NCI-H2196 treated with DMSO at 0.1 percent for 48 hours (cell line): ENCODE data around the gene PWWP2A.
"Not testable (repeated sequence)": the region's sequence is repeated elsewhere in the genome, so short reads cannot be mapped to it uniquely, and the experiment has no call there.

ENCODE experiments used
- DNase-seq: peaks from one replicate; lab custom pipeline; 2025; ENCODE audit not compliant: unreplicated experiment; lab: John Stamatoyannopoulos, UW

Gene PWWP2A

DNA sequence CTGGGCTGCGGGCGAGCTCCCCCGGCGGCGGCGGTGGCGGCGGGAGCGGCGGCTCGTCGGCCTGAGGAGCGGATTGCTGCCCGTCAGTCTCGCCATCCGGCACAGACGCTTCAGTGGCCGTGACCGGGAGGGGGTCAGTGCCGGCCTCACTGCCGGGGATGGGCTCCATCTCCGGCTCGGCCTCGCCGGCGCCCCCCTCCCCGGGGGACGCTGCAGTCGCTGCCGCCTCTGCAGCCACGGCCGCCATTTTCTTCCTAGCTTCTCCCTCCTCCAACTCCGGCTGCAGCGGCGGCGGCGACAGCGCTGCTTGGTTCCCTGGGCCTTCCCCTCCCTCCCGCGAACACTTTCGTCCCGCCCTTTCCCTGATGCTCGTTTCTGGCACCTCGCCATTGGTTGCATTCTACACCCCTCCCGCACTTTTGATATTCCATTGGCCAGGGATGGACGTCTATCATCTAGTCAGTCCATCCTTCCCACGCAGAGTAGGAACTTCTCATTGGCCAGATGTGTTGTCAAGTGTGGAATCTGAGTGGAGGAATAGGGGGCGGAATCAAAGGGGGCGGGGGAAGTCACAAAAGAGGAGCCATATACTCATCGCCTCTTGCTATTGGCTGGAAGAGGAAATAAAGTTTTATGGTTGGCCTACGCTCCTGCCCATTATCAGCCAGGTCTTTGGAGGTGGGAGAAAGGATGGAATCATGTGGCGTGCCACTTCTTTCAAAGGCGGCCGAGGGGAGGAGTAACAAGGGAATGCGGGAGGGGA lies at the start of gene PWWP2A:
PWWP2A (minus strand) TSS at position 309 of the 763 bp plus-strand sequence; CDS start at position 247, 62 bp downstream.
- DNase-seq: peak; percentile 98

DNA sequence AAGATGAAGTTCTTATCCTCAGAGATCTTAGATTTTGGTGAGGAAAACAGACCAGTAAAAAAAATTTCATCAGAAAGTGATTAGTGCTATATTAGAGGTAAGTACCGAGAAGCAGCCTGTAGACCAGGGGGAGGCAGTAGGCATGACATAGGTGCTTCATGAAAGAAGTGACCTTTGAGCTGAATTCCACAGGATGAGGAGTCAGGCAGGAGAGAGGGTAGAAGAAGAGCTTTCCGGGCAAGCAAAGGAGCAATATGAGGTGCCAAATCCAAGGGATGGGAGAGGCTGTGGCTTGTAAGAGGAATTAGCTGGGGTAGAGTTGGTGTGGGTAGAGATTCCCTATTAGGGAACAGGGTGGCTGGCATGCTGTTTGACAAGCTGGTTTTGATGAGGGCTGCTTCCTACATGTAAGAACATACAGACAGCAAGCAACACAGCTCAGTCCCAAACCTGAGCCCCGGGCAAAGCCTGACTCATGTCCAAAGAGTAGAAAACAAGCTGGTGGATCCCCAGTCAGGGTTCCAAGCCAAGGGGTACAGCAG lies 48.4 kb upstream of the PWWP2A start:
- DNase-seq: no peak

DNA sequence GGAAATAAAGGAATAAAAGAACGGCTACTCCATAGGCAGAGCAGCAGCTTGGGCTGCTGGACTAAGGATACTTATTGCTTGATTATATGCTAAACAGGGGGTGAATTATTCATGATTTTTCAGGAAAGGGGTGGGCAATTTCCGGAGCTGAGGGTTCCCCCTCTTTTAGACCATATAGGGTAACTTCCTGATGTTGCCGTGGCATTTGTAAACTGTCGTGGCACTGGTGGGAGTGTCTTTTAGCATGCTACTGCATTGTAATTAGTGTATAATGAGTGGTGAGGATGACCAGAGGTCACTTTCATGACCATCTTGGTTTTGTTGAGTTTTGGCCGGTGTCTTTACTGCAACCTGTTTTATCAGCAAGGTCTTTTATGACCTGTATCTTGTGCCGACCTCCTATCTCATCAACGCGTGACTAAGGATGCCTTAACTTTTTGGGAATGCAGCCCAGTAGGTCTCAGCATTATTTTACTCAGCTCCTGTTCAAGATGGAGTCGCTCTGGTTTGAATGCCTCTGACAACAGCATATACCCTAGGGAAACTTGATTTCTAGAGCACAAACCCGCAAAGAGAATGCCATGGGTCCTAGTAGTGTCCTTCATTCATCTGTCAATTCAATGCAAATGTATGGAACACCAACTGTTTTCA lies 47.8 kb upstream of the PWWP2A start:
- no peak for DNase-seq

- no peak for DNase-seq
Observed at GRCh38 chr5:160166069-160166972, 47.1 kb upstream of the PWWP2A start.

DNA sequence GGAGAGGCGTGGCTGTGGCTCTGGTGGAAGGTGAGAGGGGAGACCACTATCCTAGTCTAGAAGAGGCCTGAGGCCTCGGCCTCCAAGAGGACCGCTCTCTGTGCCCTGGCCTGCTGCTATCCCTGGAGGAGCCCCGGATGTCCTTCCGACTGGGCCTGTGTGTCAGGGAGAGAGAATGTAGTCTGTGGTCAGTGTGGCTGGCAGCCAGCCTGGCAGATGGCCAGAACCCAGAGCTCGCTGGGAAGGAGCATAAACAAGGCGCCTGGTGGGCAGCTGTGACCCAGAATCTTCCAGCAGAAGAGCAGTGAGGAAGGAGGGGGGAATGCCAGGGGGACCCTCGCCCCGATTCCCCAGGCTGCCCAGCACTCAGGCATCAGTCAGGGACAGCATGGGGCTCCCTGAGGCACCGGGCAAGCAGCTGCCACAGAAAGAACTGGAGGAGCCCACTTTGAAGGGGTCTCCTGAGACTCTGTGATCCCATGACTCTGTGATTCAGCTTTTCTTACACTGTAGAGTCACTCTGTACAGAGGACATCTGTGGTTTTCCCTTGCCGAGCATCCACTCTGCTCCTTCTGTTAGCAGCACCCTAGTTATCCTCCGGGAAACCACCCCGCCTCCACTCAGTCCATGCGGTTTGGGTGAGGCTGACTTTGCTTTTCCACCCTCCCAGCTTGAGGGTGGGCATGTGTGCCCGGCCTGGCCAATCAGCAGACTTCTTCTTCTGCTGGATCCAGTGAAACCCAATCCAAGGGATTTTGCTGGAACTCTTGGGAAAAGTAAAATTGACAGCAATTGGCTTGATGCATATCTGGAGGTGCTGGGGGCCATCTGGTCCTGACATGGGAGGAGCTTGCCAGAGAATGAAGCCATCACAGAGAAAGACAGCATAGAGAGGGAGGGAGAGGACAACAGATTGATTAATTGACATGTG lies 46.2 kb upstream of the PWWP2A start:
- DNase-seq: peak; percentile 92

DNA sequence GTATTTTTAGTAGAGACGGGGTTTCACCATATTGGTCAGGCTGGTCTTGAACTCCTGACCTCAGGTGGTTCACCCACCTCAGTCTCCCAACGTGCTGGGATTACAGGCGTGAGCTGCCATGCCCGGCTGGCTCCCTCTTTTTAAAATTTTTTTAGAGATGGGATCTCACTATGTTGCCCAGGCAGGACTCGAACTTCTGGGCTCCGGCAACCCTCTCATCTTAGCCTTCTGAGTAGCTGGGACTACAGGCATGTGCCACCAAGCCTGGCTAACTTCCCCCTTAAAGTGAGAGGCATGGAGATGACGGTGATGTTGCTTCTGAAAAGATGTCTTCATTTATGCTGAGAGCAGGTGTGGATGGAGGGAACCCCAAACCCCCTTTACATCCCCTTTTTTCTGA lies 43.7 kb upstream of the PWWP2A start:
- DNase-seq: no peak

GRCh38 chr5:160161626-160162025 lies 42.4 kb upstream of the PWWP2A start:
- no peak for DNase-seq

DNA sequence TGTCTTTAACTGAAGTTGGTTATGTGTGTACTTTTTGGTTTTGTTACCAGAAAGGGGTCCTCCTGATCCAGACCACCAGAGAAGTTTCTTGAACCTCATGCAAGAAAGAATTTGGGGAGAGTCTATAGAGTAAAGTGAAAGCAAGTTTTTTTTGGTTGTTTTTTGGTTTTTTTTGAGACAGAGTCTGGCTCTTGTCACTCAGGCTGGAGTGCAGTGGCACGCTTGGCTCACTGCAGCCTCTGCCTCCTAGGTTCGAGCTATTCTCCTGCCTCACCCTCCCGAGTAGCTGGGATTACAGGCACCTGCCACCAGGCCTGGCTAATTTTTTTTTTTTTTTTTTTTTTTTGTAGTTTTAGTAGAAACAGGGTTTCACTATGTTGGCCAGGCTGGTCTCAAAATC lies 41.6 kb upstream of the PWWP2A start:
- not testable (repeated sequence) for DNase-seq

DNA sequence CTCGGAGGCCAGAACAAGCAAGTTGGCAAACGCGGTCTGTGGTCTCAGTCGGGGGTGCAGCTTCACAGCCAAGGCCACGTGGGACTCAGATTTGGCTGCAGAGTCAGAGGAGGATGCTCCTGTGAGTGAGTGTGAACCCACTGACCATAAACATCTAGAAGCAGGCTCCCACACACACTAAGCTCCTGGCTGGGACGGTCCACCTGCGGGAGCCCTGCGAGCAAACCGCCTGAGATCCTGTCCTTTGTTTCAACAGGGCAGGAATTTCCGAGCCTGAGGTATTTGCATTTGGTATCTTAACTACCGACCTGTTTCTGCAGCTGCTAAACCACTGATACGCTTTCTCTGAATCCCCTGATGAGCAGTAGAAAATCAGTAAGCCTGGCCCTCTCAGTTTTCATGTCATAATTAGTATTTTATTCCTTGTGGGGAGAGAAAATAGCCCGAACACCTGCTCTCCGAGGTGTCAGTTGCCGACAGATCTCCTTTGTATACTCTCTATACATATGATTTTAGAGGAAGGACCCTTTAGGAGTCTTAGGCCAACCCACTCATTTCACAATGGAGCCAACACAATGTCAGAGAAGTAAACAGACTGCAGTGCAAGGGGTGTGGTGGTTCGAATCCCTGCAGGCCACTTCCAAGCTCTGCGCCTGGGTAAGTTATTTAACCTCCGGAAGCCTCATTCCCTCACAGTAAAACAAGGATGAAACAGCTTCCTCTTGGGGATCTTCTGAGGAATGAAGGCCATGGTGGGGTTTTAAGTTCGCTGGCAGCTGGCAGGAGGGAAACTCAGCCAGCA lies 40.9 kb upstream of the PWWP2A start:
- DNase-seq: peak; percentile 49

- no peak for DNase-seq
Observed at GRCh38 chr5:160158087-160158486, 38.8 kb upstream of the PWWP2A start.

GRCh38 chr5:160155017-160155750 lies 35.9 kb upstream of the PWWP2A start:
- DNase-seq: no peak

DNA sequence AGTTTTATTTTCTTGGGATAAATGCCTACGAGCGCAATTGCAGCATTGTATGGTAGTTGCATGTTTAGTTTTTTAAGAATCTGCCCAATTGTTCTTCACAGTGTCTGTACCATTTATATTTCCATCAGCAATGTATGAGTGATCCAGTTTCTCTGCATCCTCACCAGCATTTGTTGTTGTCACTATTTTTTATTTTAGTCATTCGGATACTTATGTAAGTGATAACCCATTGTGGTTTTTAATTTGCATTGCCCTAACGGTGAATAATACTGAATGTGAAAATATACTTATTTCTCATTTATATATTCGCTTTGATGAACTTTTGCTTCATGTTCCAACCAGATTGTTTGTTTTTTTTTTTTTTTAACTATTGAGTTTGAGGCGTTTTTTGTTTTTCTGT lies 33.7 kb upstream of the PWWP2A start:
- no peak for DNase-seq

DNA sequence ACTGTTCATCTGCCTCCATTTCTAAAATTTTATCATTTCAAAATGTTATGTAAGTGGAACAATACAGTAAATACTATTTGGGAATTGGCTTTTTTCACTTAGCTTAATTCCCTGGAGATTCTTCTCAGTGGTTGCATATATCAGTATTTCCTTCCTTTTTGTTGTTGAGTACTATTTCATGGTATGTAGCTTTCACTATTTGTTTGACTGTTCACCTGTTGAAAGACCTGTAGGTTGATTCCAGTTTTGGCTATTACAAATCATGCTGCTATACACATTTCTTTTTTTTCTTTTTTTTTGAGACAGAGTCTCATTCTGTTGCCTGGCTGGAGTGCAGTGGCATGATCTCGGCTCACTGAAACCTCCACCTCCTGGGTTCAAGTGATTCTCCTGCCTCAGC lies 33.0 kb upstream of the PWWP2A start:
- no peak for DNase-seq

GRCh38 chr5:160151017-160151416 lies 31.8 kb upstream of the PWWP2A start:
- no peak for DNase-seq

DNA sequence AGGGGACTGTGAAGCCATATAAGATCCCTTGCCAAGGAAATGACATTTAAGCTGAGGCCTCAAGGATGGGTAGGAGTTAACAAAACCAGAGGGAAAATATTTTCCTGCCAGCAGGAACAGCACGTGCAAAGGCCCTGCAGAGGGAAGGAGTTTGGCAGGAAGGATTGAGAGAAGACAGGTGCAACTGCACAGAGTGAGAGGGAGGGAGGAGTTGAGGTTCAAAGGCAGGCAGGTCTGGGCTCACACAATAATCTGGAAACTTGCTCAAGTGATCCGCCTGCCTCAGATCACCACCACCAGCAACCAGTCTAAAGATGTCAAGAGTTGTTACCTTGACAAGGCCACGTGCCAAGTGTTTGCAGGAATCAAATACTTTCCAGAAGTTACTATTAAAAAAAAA lies 31.1 kb upstream of the PWWP2A start:
- no peak for DNase-seq

DNA sequence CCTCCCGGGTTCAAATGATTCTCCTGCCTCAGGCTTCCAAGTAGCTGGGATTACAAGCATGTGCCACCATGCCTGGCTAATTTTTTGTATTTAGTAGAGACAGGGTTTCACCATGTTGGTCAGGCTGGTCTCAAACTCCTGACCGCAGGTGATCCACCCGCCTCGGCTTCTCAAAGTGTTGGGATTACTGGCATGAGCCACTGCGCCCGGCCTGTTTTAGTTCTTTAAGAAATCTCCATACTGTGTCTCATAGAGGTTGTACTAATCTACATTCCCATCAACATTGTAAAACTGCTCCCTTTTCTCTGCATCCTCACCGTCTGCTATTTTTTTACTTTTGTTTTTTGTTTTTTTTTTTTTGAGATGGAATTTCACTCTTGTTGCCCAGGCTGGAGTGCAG lies 25.2 kb upstream of the PWWP2A start:
- DNase-seq: not testable (repeated sequence)

- no peak for DNase-seq
Observed at GRCh38 chr5:160134332-160134731, 15.1 kb upstream of the PWWP2A start.

- DNase-seq: no peak
Observed at GRCh38 chr5:160133918-160134304, 14.7 kb upstream of the PWWP2A start.
